GM10248 (cell line): Measurements from ENCODE around the gene ANK2.
"Not testable (repeated sequence)": the region's sequence is repeated elsewhere in the genome, so short reads cannot be mapped to it uniquely, and the experiment has no call there.

Experiments
- CTCF ChIA-PET: fragments of 300-600 bp; sonication (Branson Sonifier 250); formaldehyde crosslinking; extraction: SDS; loops from one replicate; lab custom pipeline; 2021; ENCODE audit warnings: antibody characterized with exemption; lab: Yijun Ruan, JAX
- POLR2A ChIA-PET: fragments of 350-650 bp; sonication (Branson Sonifier 250); formaldehyde crosslinking; extraction: SDS; loops from one replicate; lab custom pipeline; 2020; ENCODE audit warnings: antibody characterized with exemption; lab: Yijun Ruan, JAX
- DNase-seq: peaks from one replicate; pipeline ENCODE4 v3.0.0; 2012; ENCODE audit errors: extremely low spot score
- CTCF ChIP-seq: IDR thresholded peaks from 2 replicates; pipeline ENCODE4 v1.5.1; 2012; ENCODE audit warnings: mild to moderate bottlenecking, low read depth; ENCODE audit errors: extremely low read depth, missing control alignments, control extremely low read depth

ANK2 gene

DNA sequence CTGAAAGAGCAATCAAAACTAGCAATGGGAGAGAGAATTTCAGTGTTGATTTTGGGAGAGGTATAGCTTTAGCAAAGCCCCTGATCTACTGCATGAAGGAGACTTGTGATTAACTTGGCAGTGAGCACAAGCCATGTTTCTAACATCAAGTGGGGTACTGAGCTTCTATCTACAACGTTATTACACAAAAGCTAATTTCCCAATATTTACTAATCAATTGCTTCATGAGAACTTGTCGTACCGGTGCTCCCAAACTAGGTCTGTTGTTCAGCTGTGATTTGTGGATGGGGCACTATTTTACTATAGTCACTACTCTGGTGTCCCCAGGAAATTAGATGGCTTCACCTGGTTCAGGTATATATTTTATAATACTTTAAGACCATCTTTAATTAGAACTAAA, 16.2 kb downstream of the ANK2 start:
- ChIA-PET CTCF (interaction anchor here (0.9 to 1.4 kb wide), 2 partner anchors 17 to 18 kb away, joined by 3 read pairs; no protein-coding TSS in a partner anchor), POLR2A (no interaction called here)
- DNase-seq: no peak
- no peak for TF ChIP-seq CTCF

DNA sequence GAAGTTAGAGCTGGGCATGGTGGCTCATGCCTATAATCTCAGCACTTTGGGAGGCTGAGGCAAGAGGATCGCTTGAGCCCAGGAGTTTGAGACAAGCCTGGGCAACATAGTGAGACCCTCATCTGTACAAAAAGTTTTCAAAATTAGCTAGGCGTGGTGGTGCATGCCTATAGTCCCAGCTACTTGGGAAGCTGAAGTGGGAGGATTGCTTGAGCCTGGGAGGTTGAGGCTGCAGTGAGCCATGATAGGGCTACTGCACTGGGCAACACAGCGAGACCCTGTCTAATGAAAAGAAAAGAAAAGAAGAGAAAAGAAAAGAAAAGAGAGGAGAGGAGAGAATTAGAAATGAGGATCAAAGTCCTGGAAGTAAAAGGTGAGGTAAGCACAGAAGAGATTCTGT, 19.3 kb downstream of the ANK2 start:
- DNase-seq, POLR2A ChIA-PET: not testable (repeated sequence)
- CTCF ChIA-PET: interaction anchor here (1.3 kb wide), 1 partner anchor 9 kb away, joined by 4 read pairs; no protein-coding TSS in a partner anchor

DNA sequence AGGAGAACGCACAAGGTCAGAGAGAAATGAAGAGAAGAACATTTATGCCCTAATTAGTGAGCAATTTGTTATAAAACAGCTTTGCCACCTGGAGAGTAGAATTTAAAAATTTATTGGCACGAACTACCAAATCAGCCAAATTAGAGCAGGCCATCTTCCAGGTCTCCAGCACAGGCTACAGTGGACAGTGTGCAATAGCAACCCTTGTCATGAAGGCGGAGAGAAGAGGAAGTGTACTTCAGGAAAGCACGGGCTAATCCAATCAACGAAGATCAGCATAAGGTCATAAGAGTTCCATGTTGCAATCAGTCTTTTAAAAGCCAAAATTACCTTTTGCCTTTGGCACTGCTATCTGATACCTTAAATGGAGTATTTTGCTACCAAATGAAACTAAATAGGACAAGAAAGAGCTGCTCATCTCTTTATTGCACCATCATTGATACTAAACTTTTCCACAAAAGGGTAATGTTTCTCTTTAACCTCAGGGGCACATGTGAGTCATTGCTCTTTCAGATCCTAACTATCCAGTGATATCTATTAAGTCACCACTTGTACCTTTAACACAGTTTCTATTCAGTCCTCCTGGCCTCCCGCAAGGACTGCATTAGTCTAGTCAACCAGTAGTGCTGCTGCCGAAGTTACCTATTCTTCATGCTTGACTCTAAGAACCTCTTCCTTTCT, 19.9 kb downstream of the ANK2 start:
- ChIA-PET CTCF (interaction anchor here (0.7 to 1.3 kb wide), 3 partner anchors 9 to 39 kb away, joined by 3 to 4 read pairs (median 3); no protein-coding TSS in a partner anchor), POLR2A (no interaction called here)
- TF ChIP-seq CTCF: no peak
- no peak for DNase-seq

DNA sequence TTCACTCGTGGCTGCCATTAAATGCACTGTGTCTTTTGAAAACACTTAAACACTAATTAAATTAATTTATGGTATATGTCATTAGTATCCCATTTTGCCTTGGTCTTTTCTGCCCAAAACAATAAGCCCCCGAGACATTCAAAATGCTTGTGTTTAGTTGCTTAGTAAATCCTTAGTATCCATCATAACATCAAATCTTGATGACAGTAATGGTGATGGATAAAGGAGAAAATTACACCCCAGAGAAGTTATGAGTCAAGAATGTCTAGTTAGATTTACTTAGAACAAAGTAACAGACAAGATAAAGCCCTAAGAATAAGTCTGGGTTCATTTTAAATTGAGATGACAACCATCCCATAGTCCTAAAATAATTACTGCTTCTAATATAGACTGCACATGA, 21.3 kb downstream of the ANK2 start:
- POLR2A ChIA-PET: no interaction called here
- TF ChIP-seq CTCF: no peak

DNA sequence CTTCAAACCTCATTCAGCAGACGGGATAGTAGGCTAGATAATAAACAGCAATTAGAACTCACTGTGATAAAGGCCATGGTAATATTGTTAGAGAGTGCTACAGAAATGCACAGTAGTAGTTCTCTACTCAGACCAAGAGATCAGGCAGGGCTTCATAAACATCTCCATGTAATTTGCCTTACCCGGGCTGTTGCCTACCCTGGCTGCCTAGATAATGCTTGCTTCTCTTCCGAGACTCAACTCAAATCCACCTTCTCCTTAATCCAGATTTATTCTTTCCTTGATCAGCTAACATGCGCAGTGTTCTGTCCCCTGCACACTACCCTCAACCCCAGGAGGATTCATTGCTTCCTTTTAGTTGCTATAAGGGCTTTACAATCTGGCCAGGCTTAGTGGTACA, 21.8 kb downstream of the ANK2 start:
- no peak for TF ChIP-seq CTCF

More for the DNA sequence above, 21.3 kb downstream of the ANK2 start:
- no peak for DNase-seq
- CTCF ChIA-PET: no interaction called here

DNA sequence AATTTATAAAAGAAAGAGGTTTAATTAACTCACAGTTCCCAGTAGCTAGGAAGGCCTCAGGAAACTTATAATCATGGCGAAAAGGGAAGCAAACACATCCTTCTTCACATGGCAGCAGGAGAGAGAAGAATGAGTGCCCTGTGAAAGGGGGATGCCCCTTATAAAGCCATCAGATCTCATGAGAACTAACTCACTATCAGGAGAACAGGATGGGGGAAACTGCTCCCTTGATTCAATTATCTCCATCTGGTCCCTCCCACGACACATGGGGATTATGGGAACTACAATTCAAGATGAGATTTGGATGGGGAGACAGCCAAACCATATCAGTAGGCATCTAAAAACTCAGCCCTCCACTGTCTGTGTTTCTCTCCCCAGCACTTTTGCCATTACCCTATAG, 22.4 kb downstream of the ANK2 start:
- CTCF ChIA-PET: interaction anchor here (2.0 kb wide), 1 partner anchor 10 kb away, joined by 5 read pairs; no protein-coding TSS in a partner anchor
- no peak for TF ChIP-seq CTCF

More for the DNA sequence above, 21.8 kb downstream of the ANK2 start:
- DNase-seq: no peak
- POLR2A ChIA-PET: no interaction called here
- CTCF ChIA-PET: no interaction called here

GRCh38 chr4:113073451-113074005, 24.1 kb downstream of the ANK2 start:
- CTCF ChIA-PET: interaction anchor here (1.1 to 2.0 kb wide), 2 partner anchors 8 to 21 kb away, joined by 4 to 5 read pairs; no protein-coding TSS in a partner anchor
- no peak for DNase-seq
- TF ChIP-seq CTCF: no peak
- POLR2A ChIA-PET: no interaction called here

More for the DNA sequence above, 22.4 kb downstream of the ANK2 start:
- POLR2A ChIA-PET: no interaction called here
- DNase-seq: no peak
